PC-9 (cell line): ENCODE data around the gene AVPI1. TPM values are rescaled to one million over a fixed set of nuclear protein-coding genes. Genes with fewer than 3 reads are reported as not detected.

Source experiments
- BruUV-seq: library from RNA; stranded (reverse); fragments of 400-500 nt; replicated peaks from 2 replicates; lab custom pipeline; 2021; lab: Mats Ljungman, UMichigan
- CTCF ChIA-PET: fragments of 300-600 bp; sonication (Branson Sonifier 250); formaldehyde crosslinking; loops from one replicate; lab custom pipeline; 2022; ENCODE audit warnings: antibody characterized with exemption; lab: Charles Lee
- POLR2A ChIA-PET: fragments of 300-600 bp; sonication (Branson Sonifier 250); formaldehyde crosslinking; loops from one replicate; lab custom pipeline; 2022; ENCODE audit warnings: antibody characterized with exemption; ENCODE audit not compliant: unreplicated experiment; lab: Charles Lee
- DNase-seq, 2 experiments: peaks; one replicate each; pipeline versions ENCODE4 v3.0.0 to v3.0.0-alpha.2; 2015 to 2022; ENCODE audit warnings: mixed read lengths in 1 of 2
- H2AFZ ChIP-seq: fragments of 200-600 bp; sonication (generic); 2 replicates; pipeline ENCODE4 v1.8.1; 2017; ENCODE audit warnings: antibody characterized with exemption
- H3F3A ChIP-seq: fragments of 200-600 bp; sonication (generic); 2 replicates; pipeline ENCODE4 v1.8.1; 2017; ENCODE audit warnings: antibody characterized with exemption, mild to moderate bottlenecking, low read depth; ENCODE audit not compliant: insufficient read depth
- H3K27ac ChIP-seq: fragments of 200-600 bp; sonication (generic); 2 replicates; pipeline ENCODE4 v1.6.1; 2016; ENCODE audit warnings: mixed run types
- H3K27me3 ChIP-seq: fragments of 200-600 bp; sonication (generic); 2 replicates; pipeline ENCODE4 v1.6.1; 2016; ENCODE audit warnings: low read depth, mixed run types; ENCODE audit not compliant: insufficient read depth
- H3K36me3 ChIP-seq: fragments of 200-600 bp; sonication (generic); 2 replicates; pipeline ENCODE4 v1.6.1; 2016; ENCODE audit warnings: low read depth, mixed run types
- H3K4me1 ChIP-seq: fragments of 200-600 bp; sonication (generic); replicated peaks from 2 replicates; pipeline ENCODE4 v1.6.1; 2016; ENCODE audit warnings: mixed run types; ENCODE audit not compliant: insufficient read depth
- H3K4me2 ChIP-seq: fragments of 200-600 bp; sonication (generic); 2 replicates; pipeline ENCODE4 v1.6.1; 2017; ENCODE audit warnings: mixed run types
- H3K4me3 ChIP-seq: fragments of 200-600 bp; sonication (generic); 2 replicates; pipeline ENCODE4 v1.6.1; 2016; ENCODE audit warnings: mixed run types
- H3K79me2 ChIP-seq: fragments of 200-600 bp; sonication (generic); 2 replicates; pipeline ENCODE4 v1.6.1; 2017; ENCODE audit warnings: low read depth, mixed run types
- H3K9me2 ChIP-seq: fragments of 200-600 bp; sonication (generic); 2 replicates; pipeline ENCODE4 v1.8.1; 2017; ENCODE audit warnings: mild to moderate bottlenecking; ENCODE audit not compliant: insufficient read depth
- H3K9me3 ChIP-seq: fragments of 200-600 bp; sonication (generic); 2 replicates; pipeline ENCODE4 v1.8.1; 2016; ENCODE audit warnings: low read depth; ENCODE audit not compliant: insufficient read depth
- H4K20me1 ChIP-seq: fragments of 200-600 bp; sonication (generic); 2 replicates; pipeline ENCODE4 v1.8.1; 2017; ENCODE audit not compliant: insufficient read depth
- CTCF ChIP-seq: fragments of 200-600 bp; sonication (generic); conservative IDR thresholded peaks from 2 replicates; pipeline ENCODE4 v1.6.1; 2017; ENCODE audit warnings: mixed run types, antibody characterized with exemption, mild to moderate bottlenecking, moderate library complexity
- EZH2 ChIP-seq: fragments of 200-600 bp; sonication (generic); IDR thresholded peaks from 2 replicates; pipeline ENCODE4 v1.8.0; 2017; ENCODE audit warnings: antibody characterized with exemption, low read depth
- intact Hi-C: fragments of 100-400 bp; cut with micrococcal nuclease; formaldehyde crosslinking; loops from one replicate; pipeline ENCODE4 v1.10.0; 2022; ENCODE audit not compliant: unreplicated experiment
- total RNA-seq: library from RNA; stranded (reverse); gene quantifications from 2 replicates; pipeline ENCODE4 v1.2.3, GENCODE V29; 2021

Gene AVPI1
- total RNA-seq, 1 experiment from 2014 or later = 20.5 TPM

- Histone ChIP-seq H3K36me3 (no peaks in the 10 kb centered on the region), H3K79me2 (peaks cover 39% of the 10 kb centered on the region), H3K4me2 (peak within 1 kb of the TSS; percentile 86), H3K9me2 (no peaks in the 10 kb centered on the region), H3F3A (peaks cover 15% of the 10 kb centered on the region; the same call in 1 of the 2 replicates), H3K27me3 (no peaks in the 10 kb centered on the region), H3K4me3 (peak within 1 kb of the TSS; percentile 67), H3K27ac (peak within 1 kb of the TSS; percentile 54), H4K20me1 (no peaks in the 10 kb centered on the region), H3K9me3 (no peaks in the 10 kb centered on the region), H2AFZ (peak within 1 kb of the TSS; percentile 80), H3K4me1 (peaks cover 43% of the 10 kb centered on the region)
- peak in 1 of 2 experiments; percentile 55 for DNase-seq
- BruUV-seq = no TSS peak
- ChIA-PET POLR2A (interaction anchor here (0.6 to 0.7 kb wide), 5 partner anchors 12 to 834 kb away, joined by 3 to 27 read pairs (median 4); no protein-coding TSS in a partner anchor), CTCF (interaction anchor here (0.6 kb wide), 1 partner anchor 11 kb away, joined by 3 read pairs; no protein-coding TSS in a partner anchor)
- intact Hi-C loops = loop anchor here (10.0 kb wide), 1 partner anchor 309 kb away; the partner anchor contains the start of gene RRP12
- TF ChIP-seq CTCF (no peak), EZH2 (no peak)
These were observed 26.3 kb upstream of the AVPI1 start, which contains the start of gene MARVELD1 for GRCh38 chr10:97713339-97713825. Gene MARVELD1 (plus strand): TSS chr10:97713730. CDS start chr10:97713877, 147 bp downstream.

GRCh38 chr10:97711640-97712572, 24.9 kb upstream of the AVPI1 start:
- Histone ChIP-seq H3K9me2 (no peaks in the 10 kb centered on the region), H3K27me3 (no peaks in the 10 kb centered on the region), H3K4me2 (no peak overlapping the region), H3K4me3 (no peak overlapping the region), H3K4me1 (peaks cover 28% of the 10 kb centered on the region), H3K27ac (no peak overlapping the region), H3F3A (0 out of 2 replicates have a peak, but pooled peaks cover 5% of the 10 kb centered on the region), H4K20me1 (no peaks in the 10 kb centered on the region), H3K36me3 (no peaks in the 10 kb centered on the region), H3K9me3 (no peaks in the 10 kb centered on the region), H2AFZ (no peak overlapping the region), H3K79me2 (peaks cover 31% of the 10 kb centered on the region)
- ChIA-PET CTCF (interaction anchor here (0.6 to 1.4 kb wide), 3 partner anchors 11 to 29 kb away, joined by 3 to 4 read pairs (median 3); no protein-coding TSS in a partner anchor), POLR2A (interaction anchor here (0.6 kb wide), 1 partner anchor 9 kb away, joined by 3 read pairs; no protein-coding TSS in a partner anchor)
- no peak for TF ChIP-seq CTCF
- no peak for TF ChIP-seq EZH2
- DNase-seq = no peak
- intact Hi-C loops = loop anchor here (10.0 kb wide), 1 partner anchor 307 kb away; the partner anchor contains the start of gene RRP12
- no TSS peak for BruUV-seq
